Activated T-helper 1 cell treated with anti-CD3 and anti-CD28 coated beads, Interleukin-12 subunit alpha, Interleukin-12 subunit beta, Interleukin-2, Interleukin-4 antibody, amounts not matched to agents 30 ng/mL and 10 ng/mL and 1 ng/mL, durations not matched to agents 14 hours and 24 hours and 36 hours (primary cell): ENCODE measurements around the gene PSMB5. TPM values are rescaled to one million over a fixed set of nuclear protein-coding genes. Genes with fewer than 3 reads are reported as not detected.
A peak's percentile ranks its signal among the peaks of the same experiment; 100 is the strongest.

Source experiments
- DNase-seq: peaks from one replicate; pipeline ENCODE4 v3.0.0; 2021; ENCODE audit warnings: low spot score
- H3K27ac Mint-ChIP-seq: one replicate; pipeline ENCODE4 v1.8.0; 2021; ENCODE audit warnings: mild to moderate bottlenecking, mixed read lengths
- H3K27me3 Mint-ChIP-seq: one replicate; pipeline ENCODE4 v1.8.0; 2022; ENCODE audit warnings: mild to moderate bottlenecking, moderate library complexity, mixed read lengths; ENCODE audit not compliant: insufficient read depth
- H3K36me3 Mint-ChIP-seq: one replicate; pipeline ENCODE4 v1.8.0; 2021; ENCODE audit warnings: low read depth, mixed read lengths
- H3K4me1 Mint-ChIP-seq: one replicate; pipeline ENCODE4 v1.8.0; 2021; ENCODE audit warnings: low read depth, mixed read lengths
- H3K4me3 Mint-ChIP-seq: one replicate; pipeline ENCODE4 v1.8.0; 2021; ENCODE audit warnings: mild to moderate bottlenecking, moderate library complexity, mixed read lengths
- H3K9me3 Mint-ChIP-seq: one replicate; pipeline ENCODE4 v1.8.0; 2021; ENCODE audit warnings: mixed read lengths
- intact Hi-C: fragments of 100-400 bp; cut with micrococcal nuclease; formaldehyde crosslinking; loops from one replicate; pipeline ENCODE4 v1.15.1; 2024
- total RNA-seq: library from RNA; stranded (reverse); gene quantifications from 2 replicates; pipeline ENCODE4 v1.2.3, GENCODE V29; 2022

The PSMB5 gene
- total RNA-seq, 1 donor from 2014 or later: 148 TPM

DNA sequence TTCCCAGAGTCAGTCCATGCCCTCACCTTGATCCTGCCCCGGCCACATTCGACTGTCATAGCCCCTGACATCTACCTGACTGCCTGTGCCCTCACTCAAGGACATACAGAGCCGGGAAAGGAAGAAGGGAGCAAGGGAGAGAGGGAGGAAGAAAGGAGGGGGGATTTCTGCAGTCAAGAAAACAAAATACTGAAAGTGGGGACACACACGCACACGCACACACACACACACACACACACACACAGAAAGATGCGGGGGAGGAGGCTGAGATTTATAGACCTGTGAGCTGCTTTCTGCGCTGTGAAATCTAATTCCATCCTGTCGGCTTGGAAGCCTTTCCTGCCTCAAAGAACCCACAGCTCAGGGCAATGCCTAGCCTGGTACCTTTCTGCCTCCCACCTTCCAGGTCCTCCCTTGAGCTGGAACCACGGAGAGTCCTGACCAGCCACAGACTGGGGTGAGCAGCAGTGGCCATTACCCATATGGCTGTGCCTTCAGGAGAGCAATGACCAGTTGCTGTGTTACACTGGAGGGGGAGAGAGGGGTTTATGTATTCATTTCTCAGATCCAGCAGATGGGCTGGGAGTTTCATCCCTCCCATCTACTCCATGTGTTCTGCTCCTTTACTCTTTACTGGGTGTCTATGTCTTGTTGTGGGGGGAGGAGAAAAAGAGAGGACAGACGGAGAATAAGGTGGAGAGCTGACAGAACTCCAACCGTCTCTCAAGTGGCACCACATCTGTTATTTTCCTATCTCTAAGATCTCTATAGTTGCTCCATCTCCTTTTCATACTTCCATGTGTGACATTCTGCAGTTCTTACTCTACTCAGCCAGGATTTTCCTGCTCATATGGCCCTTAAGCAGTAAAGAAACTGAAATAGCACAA, 37.7 kb downstream of the PSMB5 start:
- Mint-ChIP-seq H3K4me3 (no peak overlapping the region), H3K4me1 (no peaks in the 10 kb centered on the region), H3K27me3 (no peaks in the 10 kb centered on the region), H3K9me3 (no peaks in the 10 kb centered on the region), H3K27ac (no peak overlapping the region), H3K36me3 (peaks cover 5% of the 10 kb centered on the region)
- no peak for DNase-seq
- intact Hi-C loops: loop anchor here (10.0 kb wide), 1 partner anchor 188 kb away; the partner anchor contains the start of gene SLC7A8

- H3K36me3 Mint-ChIP-seq: peaks cover 5% of the 10 kb centered on the region
- H3K4me1 Mint-ChIP-seq: no peaks in the 10 kb centered on the region
- H3K27ac Mint-ChIP-seq: no peak overlapping the region
- intact Hi-C loops: loop anchor here (2.0 to 10.0 kb wide), 2 partner anchors 63 to 189 kb away; partner anchors contain the start of gene SLC7A8
- no peak overlapping the region for H3K4me3 Mint-ChIP-seq
- H3K9me3 Mint-ChIP-seq: no peaks in the 10 kb centered on the region
- no peak for DNase-seq
- no peaks in the 10 kb centered on the region for H3K27me3 Mint-ChIP-seq
These were observed 38.6 kb downstream of the PSMB5 start for GRCh38 chr14:22995889-22996625.

- no peaks in the 10 kb centered on the region for H3K9me3 Mint-ChIP-seq
- no peak overlapping the region for H3K4me3 Mint-ChIP-seq
- no peaks in the 10 kb centered on the region for H3K4me1 Mint-ChIP-seq
- no peaks in the 10 kb centered on the region for H3K27me3 Mint-ChIP-seq
- intact Hi-C loops: loop anchor here (2.0 to 10.0 kb wide), 2 partner anchors 64 to 190 kb away; partner anchors contain the start of gene SLC7A8
- H3K36me3 Mint-ChIP-seq: peaks cover 5% of the 10 kb centered on the region
- H3K27ac Mint-ChIP-seq: no peak overlapping the region
- no peak for DNase-seq
These were observed 39.9 kb downstream of the PSMB5 start for GRCh38 chr14:22994762-22995275.

- intact Hi-C loops: loop anchor here (10.0 kb wide), 1 partner anchor 191 kb away; the partner anchor contains the start of gene SLC7A8
- no peaks in the 10 kb centered on the region for H3K27me3 Mint-ChIP-seq
- no peak overlapping the region for H3K27ac Mint-ChIP-seq
- peaks cover 5% of the 10 kb centered on the region for H3K36me3 Mint-ChIP-seq
- no peak for DNase-seq
- no peaks in the 10 kb centered on the region for H3K9me3 Mint-ChIP-seq
- H3K4me3 Mint-ChIP-seq: no peak overlapping the region
- H3K4me1 Mint-ChIP-seq: no peaks in the 10 kb centered on the region
These were observed 41.2 kb downstream of the PSMB5 start for GRCh38 chr14:22993517-22993916.

- intact Hi-C loops: loop anchor here (10.0 kb wide), 1 partner anchor 193 kb away; the partner anchor contains the start of gene SLC7A8
- Mint-ChIP-seq H3K4me3 (no peak overlapping the region), H3K9me3 (no peaks in the 10 kb centered on the region), H3K4me1 (no peaks in the 10 kb centered on the region), H3K27ac (no peak overlapping the region), H3K27me3 (no peaks in the 10 kb centered on the region), H3K36me3 (peaks cover 5% of the 10 kb centered on the region)
- no peak for DNase-seq
These were observed 42.8 kb downstream of the PSMB5 start for GRCh38 chr14:22991852-22992251.

GRCh38 chr14:22987291-22987690, 47.4 kb downstream of the PSMB5 start:
- Mint-ChIP-seq H3K4me3 (no peak overlapping the region), H3K27ac (no peak overlapping the region), H3K4me1 (no peaks in the 10 kb centered on the region), H3K27me3 (peaks cover 3% of the 10 kb centered on the region), H3K9me3 (no peaks in the 10 kb centered on the region), H3K36me3 (no peaks in the 10 kb centered on the region)
- intact Hi-C loops: no loop called here
- no peak for DNase-seq

- intact Hi-C loops: loop anchor here (1.0 kb wide), 3 partner anchors 21 to 72 kb away; partner anchors contain the start of gene PSMB5
- no peak overlapping the region for H3K4me3 Mint-ChIP-seq
- no peaks in the 10 kb centered on the region for H3K4me1 Mint-ChIP-seq
- DNase-seq: peak; percentile 79
- H3K36me3 Mint-ChIP-seq: no peaks in the 10 kb centered on the region
- no peaks in the 10 kb centered on the region for H3K9me3 Mint-ChIP-seq
- peaks cover 3% of the 10 kb centered on the region for H3K27me3 Mint-ChIP-seq
- no peak overlapping the region for H3K27ac Mint-ChIP-seq
These were observed 48.1 kb downstream of the PSMB5 start for GRCh38 chr14:22986508-22987054.

- Mint-ChIP-seq H3K27me3 (peaks cover 3% of the 10 kb centered on the region), H3K9me3 (no peaks in the 10 kb centered on the region), H3K4me1 (no peaks in the 10 kb centered on the region), H3K4me3 (no peak overlapping the region), H3K36me3 (no peaks in the 10 kb centered on the region), H3K27ac (no peak overlapping the region)
- DNase-seq: no peak
- intact Hi-C loops: loop anchor here (1.0 kb wide), 3 partner anchors 21 to 72 kb away; partner anchors contain the start of gene PSMB5
These were observed 48.7 kb downstream of the PSMB5 start for GRCh38 chr14:22985894-22986507.

DNA sequence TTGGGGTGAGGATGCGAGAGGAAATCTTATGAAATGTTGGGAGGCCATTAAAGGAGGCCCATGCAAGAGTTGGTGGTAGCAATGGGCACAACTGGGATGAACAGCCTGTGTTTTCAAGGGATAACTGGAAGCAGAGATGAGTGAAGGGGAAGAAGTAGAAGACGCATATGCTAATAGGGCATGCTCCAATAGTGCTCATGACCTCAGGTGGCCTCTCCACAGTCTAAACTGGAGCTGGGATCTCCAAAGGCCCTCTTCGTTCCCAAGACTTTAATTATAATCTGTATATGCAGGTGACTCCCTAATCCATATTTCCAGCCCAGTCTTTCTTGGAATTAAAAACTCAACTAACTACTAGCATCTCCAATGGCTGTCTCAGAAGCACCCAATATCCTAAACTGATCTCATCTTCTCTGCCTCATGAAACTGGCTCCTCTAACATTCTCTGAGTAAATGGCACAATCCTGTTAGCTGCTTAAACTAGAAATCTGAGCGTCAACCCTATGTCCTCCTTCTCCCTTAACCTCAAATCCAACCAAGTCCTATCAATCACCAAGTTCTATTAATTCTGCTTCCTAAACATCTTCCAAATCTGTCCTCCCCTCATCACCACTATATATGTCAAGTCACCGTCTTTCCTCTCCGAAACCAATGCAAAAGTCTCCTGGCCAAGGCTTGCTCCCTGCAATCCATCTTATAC, 49.6 kb downstream of the PSMB5 start:
- intact Hi-C loops: loop anchor here (5.0 kb wide), 2 partner anchors 428 to 1068 kb away; no protein-coding TSS in a partner anchor
- Mint-ChIP-seq H3K36me3 (no peaks in the 10 kb centered on the region), H3K4me1 (peaks cover 2% of the 10 kb centered on the region), H3K4me3 (no peak overlapping the region), H3K27ac (no peak overlapping the region), H3K9me3 (no peaks in the 10 kb centered on the region), H3K27me3 (peaks cover 4% of the 10 kb centered on the region)
- DNase-seq: no peak

DNA sequence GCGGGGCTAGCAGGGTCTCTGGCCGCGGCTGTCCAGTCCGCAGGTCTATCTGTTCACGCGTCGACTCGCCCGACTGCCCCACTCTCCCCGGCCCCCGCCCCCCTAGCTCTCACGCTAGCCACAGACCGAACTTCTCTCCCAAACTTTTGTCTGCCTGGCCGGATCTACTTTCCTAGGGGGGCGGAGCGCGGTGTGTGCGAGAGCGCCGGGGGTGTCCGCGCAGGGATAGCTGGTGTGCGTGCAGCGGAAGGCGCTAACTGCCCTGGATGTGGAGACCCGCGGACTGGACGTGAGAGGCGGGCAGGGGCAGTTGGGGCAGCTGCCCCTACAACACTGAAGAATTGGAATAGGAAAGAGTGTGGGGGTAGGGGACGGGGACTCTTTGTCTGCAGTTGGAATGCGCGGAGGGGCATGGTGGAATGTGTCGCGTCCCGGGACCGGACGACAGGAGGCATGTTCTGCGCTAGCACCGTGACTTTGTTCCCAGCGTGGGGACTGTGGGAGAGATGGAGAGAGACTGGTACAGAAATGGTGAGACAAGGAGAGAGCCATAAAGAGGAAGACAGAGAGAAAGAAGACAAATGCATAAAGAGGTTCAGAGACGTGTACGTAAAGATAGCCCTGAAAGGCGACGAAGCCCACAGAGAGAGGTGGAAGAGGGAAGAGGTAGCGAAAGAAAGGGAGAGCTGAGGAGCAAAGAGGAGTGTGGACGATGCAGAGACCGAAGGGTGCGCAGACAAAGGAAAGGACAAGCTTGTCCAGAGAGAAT, 52.0 kb downstream of the PSMB5 start, which contains the start of gene AJUBA:
AJUBA (minus strand) TSS at position 75 of the 769 bp plus-strand sequence. CDS start 285 bp downstream, outside the sequence.
- H3K9me3 Mint-ChIP-seq: no peaks in the 10 kb centered on the region
- H3K27ac Mint-ChIP-seq: no peak within 1 kb of the TSS
- DNase-seq: peak; percentile 66
- H3K4me1 Mint-ChIP-seq: peaks cover 9% of the 10 kb centered on the region
- no peaks in the 10 kb centered on the region for H3K36me3 Mint-ChIP-seq
- intact Hi-C loops: loop anchor here (1.0 to 5.0 kb wide), 9 partner anchors 9 to 1065 kb away; partner anchors contain the start of genes HAUS4, LRP10 and PSMB5
- peak within 1 kb of the TSS; percentile 34 for H3K4me3 Mint-ChIP-seq
- peaks cover 21% of the 10 kb centered on the region for H3K27me3 Mint-ChIP-seq

- intact Hi-C loops: loop anchor here (1.0 to 5.0 kb wide), 5 partner anchors 25 to 1065 kb away; partner anchors contain the start of genes HAUS4 and PSMB5
- Mint-ChIP-seq H3K36me3 (no peaks in the 10 kb centered on the region), H3K4me3 (peak overlapping the region; percentile 34), H3K4me1 (peaks cover 9% of the 10 kb centered on the region), H3K27ac (no peak overlapping the region), H3K9me3 (no peaks in the 10 kb centered on the region), H3K27me3 (peaks cover 24% of the 10 kb centered on the region)
- DNase-seq: no peak
These were observed 52.7 kb downstream of the PSMB5 start for GRCh38 chr14:22981876-22982476.
